Prostate gland (tissue), 2 donors: ENCODE results near the gene MPZL1. TPM values are rescaled to one million over a fixed set of nuclear protein-coding genes. Genes with fewer than 3 reads are reported as not detected.
"Not testable (repeated sequence)": the region's sequence is repeated elsewhere in the genome, so short reads cannot be mapped to it uniquely, and the experiment has no call there.

ENCODE experiments used
- DNase-seq: peaks from one replicate; pipeline ENCODE4 v3.0.0-alpha.2; 2019; ENCODE audit warnings: low spot score
- H3K27ac ChIP-seq, 2 donors: fragments of 200-600 bp; sonication (generic); 2 replicates each; pipeline ENCODE4 v1.5.1; 2017 to 2019
- H3K27me3 ChIP-seq: fragments of 200-600 bp; sonication (generic); replicated peaks from 2 replicates; pipeline ENCODE4 v1.5.1; 2019; ENCODE audit not compliant: insufficient read depth
- H3K36me3 ChIP-seq, 2 donors: fragments of 200-600 bp; sonication (generic); 1 replicate in 1 of 2; 2 replicates in 1 of 2; pipeline versions ENCODE4 v1.5.1 to v1.8.1; 2017 to 2019
- H3K4me1 ChIP-seq: fragments of 200-600 bp; sonication (generic); replicated peaks from 2 replicates; pipeline ENCODE4 v1.5.1; 2019
- H3K4me3 ChIP-seq, 2 donors: fragments of 200-600 bp; sonication (generic); 2 replicates each; pipeline ENCODE4 v1.5.1; 2017 to 2019
- H3K9me3 ChIP-seq: fragments of 200-600 bp; sonication (generic); 2 replicates; pipeline ENCODE4 v1.5.1; 2017
- POLR2A ChIP-seq: fragments of 450-650 bp; IDR thresholded peaks from one replicate; pipeline ENCODE4 v1.6.1; 2016; ENCODE audit warnings: antibody characterized with exemption, mild to moderate bottlenecking
- POLR2AphosphoS5 ChIP-seq: sonication (generic); formaldehyde crosslinking; IDR thresholded peaks from one replicate; pipeline ENCODE4 v1.6.1; 2017; ENCODE audit warnings: antibody characterized with exemption
- WGBS: methylation state at CpG from one replicate; pipeline ENCODE4 v1.1.5; 2018; 5-methylcytosine and 5-hydroxymethylcytosine counted together
- intact Hi-C: fragments of 100-400 bp; cut with DNase I; formaldehyde crosslinking; loops from one replicate; pipeline ENCODE4 v1.14.2; 2022
- total RNA-seq, 2 donors: library from RNA; depleted of rRNA; stranded (reverse); fragments of >200 nt; gene quantifications; one replicate each; pipeline ENCODE4 v1.1.0, GENCODE V29; 2016
- TF ChIP-seq, protein P1 (sequence below), 4 experiments: fragments of 200-600 bp in 2 of 4; fragments of 450-650 bp in 2 of 4; sonication (generic) in 2 of 4; IDR thresholded peaks; 1 replicate in 3 of 4; 2 replicates in 1 of 4; pipeline ENCODE4 v1.5.1; 2016 to 2019; ENCODE audit warnings: antibody characterized with exemption in 4 of 4, mild to moderate bottlenecking in 2 of 4, moderate library complexity in 2 of 4

MPZL1 gene
- total RNA-seq, 2 donors from 2014 or later, result 52.5 to 135 TPM

DNA sequence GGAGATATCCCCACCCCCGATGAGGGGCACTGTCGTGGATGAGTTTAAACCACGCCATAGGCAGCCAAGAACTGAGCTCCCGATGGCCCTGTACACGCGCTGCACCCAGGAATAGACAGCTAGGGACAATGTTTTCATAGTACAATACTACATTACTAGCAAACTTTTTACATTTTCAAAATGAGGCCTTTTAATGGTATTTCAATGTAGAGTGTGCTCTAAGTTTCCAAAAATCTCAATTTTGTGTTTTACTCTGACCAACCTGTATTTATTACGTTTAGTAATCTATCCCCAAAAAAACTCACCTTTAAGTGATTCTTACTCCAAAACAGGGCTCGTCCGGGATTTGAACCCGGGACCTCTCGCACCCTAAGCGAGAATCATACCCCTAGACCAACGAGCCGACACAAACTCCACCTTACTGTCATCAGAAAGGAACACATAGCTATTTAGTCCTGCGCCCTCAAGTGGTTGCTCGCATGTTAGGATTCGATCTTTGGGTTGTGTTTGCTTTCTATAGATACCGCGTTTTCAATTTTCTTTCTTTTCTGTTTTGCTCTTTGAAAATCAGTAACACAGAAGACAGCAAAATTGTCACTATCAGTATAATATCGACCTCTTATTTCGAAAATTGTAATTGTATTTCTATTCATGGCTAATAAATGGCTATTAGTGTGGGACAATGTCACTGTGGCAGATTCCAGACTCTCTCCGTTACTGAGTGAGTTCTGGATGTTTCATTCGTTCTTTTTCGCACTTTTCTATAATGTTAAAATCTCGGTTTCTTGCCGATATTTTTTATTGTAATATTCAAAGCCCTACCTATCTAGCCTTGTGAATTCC, 6.4 kb upstream of the MPZL1 start:
- no peak for TF ChIP-seq POLR2A
- TF ChIP-seq POLR2AphosphoS5, result peak; percentile 95
- TF ChIP-seq, protein P1, sequence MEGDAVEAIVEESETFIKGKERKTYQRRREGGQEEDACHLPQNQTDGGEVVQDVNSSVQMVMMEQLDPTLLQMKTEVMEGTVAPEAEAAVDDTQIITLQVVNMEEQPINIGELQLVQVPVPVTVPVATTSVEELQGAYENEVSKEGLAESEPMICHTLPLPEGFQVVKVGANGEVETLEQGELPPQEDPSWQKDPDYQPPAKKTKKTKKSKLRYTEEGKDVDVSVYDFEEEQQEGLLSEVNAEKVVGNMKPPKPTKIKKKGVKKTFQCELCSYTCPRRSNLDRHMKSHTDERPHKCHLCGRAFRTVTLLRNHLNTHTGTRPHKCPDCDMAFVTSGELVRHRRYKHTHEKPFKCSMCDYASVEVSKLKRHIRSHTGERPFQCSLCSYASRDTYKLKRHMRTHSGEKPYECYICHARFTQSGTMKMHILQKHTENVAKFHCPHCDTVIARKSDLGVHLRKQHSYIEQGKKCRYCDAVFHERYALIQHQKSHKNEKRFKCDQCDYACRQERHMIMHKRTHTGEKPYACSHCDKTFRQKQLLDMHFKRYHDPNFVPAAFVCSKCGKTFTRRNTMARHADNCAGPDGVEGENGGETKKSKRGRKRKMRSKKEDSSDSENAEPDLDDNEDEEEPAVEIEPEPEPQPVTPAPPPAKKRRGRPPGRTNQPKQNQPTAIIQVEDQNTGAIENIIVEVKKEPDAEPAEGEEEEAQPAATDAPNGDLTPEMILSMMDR (IDR thresholded peaks at IDR 0.05), result peak; percentile 84 to 95 (median 89)
- intact Hi-C loops, result no loop called here

GRCh38 chr1:167716000-167716271, 5.8 kb upstream of the MPZL1 start:
- intact Hi-C loops, result no loop called here
- WGBS, result 4% methylated on average over 4 of the region's 4 CpGs
- H3K27me3 ChIP-seq, result no peaks in the 10 kb centered on the region

More for the DNA sequence above, 6.4 kb upstream of the MPZL1 start:
- Histone ChIP-seq H3K4me1 (no peaks in the 10 kb centered on the region), H3K27ac (peak overlapping the region; percentile 87 to 92), H3K36me3 (no peaks in the 10 kb centered on the region), H3K4me3 (peak overlapping the region; percentile 69 to 74), H3K9me3 (no peaks in the 10 kb centered on the region), H3K27me3 (no peaks in the 10 kb centered on the region)
- peak; percentile 91 for DNase-seq
- WGBS, result under 1% methylated on average over 26 of the region's 26 CpGs

DNA sequence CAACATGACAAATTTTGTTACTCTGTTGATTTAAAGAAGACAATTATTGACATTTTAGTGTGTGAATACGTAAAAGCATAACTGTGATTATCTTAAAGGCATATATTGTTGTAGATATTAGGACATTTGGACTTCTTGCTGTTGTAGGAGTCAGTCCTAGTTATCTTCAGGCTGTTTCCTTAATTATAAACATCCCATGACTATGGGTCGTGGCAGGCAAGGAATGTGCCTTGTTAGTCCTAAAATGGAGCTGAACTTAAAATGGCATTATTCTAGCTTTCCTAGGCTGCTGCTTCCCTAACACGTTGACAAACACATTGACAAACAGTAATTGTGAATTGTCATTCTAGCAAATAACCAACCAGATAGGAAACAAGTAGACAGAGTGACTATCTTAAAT, 4.4 kb upstream of the MPZL1 start:
- WGBS, result 86% methylated on average over 3 of the region's 3 CpGs
- intact Hi-C loops, result no loop called here
- no peak overlapping the region for H3K27ac ChIP-seq
- DNase-seq, result no peak
- H3K36me3 ChIP-seq, result no peaks in the 10 kb centered on the region
- H3K4me1 ChIP-seq, result no peaks in the 10 kb centered on the region
- no peaks in the 10 kb centered on the region for H3K27me3 ChIP-seq
- TF ChIP-seq POLR2AphosphoS5, result no peak
- no peak for TF ChIP-seq POLR2A
- TF ChIP-seq, protein P1 (IDR thresholded peaks at IDR 0.05), result no peak
- H3K9me3 ChIP-seq, result no peaks in the 10 kb centered on the region
- H3K4me3 ChIP-seq, result no peak overlapping the region

More at GRCh38 chr1:167716000-167716271, 5.8 kb upstream of the MPZL1 start:
- Histone ChIP-seq H3K27ac (peak overlapping the region; percentile 87 to 92), H3K4me3 (peak overlapping the region; percentile 69 to 74), H3K36me3 (no peaks in the 10 kb centered on the region), H3K4me1 (no peaks in the 10 kb centered on the region), H3K9me3 (no peaks in the 10 kb centered on the region)
- no peak for DNase-seq
- no peak for TF ChIP-seq POLR2A

GRCh38 chr1:167718914-167719691, 2.7 kb upstream of the MPZL1 start:
- DNase-seq, result no peak
- Histone ChIP-seq H3K4me3 (no peak overlapping the region), H3K27ac (no peak overlapping the region), H3K36me3 (no peaks in the 10 kb centered on the region), H3K4me1 (no peaks in the 10 kb centered on the region), H3K9me3 (no peaks in the 10 kb centered on the region), H3K27me3 (no peaks in the 10 kb centered on the region)
- TF ChIP-seq, protein P1 (IDR thresholded peaks at IDR 0.05), result no peak
- TF ChIP-seq POLR2AphosphoS5 (no peak), POLR2A (no peak)
- intact Hi-C loops, result no loop called here
- WGBS, result 86% methylated on average over 7 of the region's 7 CpGs

DNA sequence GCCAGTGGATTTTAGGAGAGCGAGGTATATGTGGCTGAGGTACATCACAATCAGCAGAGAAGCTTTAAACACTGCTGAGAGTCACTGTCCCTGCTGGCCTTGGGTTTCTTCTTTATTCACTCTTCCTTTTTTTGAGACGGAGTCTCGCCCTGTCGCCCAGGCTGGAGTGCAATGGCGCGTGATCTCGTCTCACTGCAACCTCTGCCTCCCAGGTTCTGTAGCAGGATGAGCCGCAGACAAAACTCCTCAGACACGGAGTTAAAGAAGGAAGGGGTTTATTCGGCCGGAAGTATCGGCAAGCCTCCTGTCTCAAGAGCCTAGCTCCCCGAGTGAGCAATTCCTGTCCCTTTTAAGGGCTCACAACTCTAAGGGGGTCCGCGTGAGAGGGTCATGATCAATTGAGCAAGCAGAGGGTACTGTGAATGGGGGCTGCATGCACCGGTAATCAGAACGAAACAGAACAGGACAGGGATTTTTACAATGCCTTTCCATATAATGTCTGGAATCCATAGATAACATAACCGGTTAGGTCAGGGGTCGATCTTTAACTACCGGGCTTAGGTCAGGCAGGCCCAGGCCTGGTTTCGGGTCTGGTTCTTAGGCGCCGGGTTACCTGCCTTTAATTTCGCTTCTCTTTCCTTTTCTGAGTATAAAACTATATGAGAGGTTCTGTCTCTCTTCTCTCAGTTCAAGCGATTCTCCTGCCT, 1.9 kb upstream of the MPZL1 start:
- intact Hi-C loops, result loop anchor here (5.0 kb wide), 1 partner anchor 217 kb away; the partner anchor contains the start of genes DCAF6 and MPC2
- not testable (repeated sequence) for H3K36me3 ChIP-seq, H3K27me3 ChIP-seq, H3K4me1 ChIP-seq, H3K27ac ChIP-seq, H3K4me3 ChIP-seq, H3K9me3 ChIP-seq, DNase-seq
- 90% methylated on average over 25 of the region's 25 CpGs for WGBS
